ENCODE measurements around the gene TCN2. TPM values are rescaled to one million over a fixed set of nuclear protein-coding genes. Genes with fewer than 3 reads are reported as not detected.

Gene TCN2
- total RNA-seq, 2 donors from 2014 or later = 9.3 to 27.0 TPM

DNA sequence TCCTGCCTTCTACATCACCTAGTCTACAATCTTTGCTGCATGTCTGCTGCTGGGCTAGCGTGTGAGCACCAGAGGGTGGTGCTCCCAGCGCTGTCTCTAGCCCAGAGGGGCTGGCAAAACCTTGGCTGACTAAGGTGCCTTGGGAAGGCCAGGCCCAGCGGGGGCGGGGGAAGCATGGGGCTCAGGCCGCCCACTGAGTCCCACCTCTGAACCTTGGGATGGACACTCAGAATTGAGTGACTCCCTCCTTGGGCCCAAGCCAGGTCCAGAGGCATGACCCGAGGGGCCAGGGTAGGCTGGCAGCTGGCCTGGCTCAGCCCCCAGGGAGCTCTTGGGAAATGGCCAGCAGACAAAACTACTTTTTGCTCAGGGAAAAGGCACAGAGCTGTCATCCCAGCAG, 24.9 kb upstream of the TCN2 start:
- peaks cover 38% of the 10 kb centered on the region for H3K36me3 ChIP-seq
- DNase-seq = no peak
- H3K9me3 ChIP-seq = no peaks in the 10 kb centered on the region
- TF ChIP-seq, protein P1, sequence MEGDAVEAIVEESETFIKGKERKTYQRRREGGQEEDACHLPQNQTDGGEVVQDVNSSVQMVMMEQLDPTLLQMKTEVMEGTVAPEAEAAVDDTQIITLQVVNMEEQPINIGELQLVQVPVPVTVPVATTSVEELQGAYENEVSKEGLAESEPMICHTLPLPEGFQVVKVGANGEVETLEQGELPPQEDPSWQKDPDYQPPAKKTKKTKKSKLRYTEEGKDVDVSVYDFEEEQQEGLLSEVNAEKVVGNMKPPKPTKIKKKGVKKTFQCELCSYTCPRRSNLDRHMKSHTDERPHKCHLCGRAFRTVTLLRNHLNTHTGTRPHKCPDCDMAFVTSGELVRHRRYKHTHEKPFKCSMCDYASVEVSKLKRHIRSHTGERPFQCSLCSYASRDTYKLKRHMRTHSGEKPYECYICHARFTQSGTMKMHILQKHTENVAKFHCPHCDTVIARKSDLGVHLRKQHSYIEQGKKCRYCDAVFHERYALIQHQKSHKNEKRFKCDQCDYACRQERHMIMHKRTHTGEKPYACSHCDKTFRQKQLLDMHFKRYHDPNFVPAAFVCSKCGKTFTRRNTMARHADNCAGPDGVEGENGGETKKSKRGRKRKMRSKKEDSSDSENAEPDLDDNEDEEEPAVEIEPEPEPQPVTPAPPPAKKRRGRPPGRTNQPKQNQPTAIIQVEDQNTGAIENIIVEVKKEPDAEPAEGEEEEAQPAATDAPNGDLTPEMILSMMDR (IDR thresholded peaks at IDR 0.05) = no peak
- H3K9ac ChIP-seq (ENCODE audit: low read depth in 2 of 2, low read length in 2 of 2) = no peak overlapping the region
- H3K4me1 ChIP-seq = no peaks in the 10 kb centered on the region
- no peaks in the 10 kb centered on the region for H3K27me3 ChIP-seq
- H3K4me3 ChIP-seq = no peak overlapping the region
- no peak overlapping the region for H3K27ac ChIP-seq
- intact Hi-C loops (cut with DNase I) = no loop called here

DNA sequence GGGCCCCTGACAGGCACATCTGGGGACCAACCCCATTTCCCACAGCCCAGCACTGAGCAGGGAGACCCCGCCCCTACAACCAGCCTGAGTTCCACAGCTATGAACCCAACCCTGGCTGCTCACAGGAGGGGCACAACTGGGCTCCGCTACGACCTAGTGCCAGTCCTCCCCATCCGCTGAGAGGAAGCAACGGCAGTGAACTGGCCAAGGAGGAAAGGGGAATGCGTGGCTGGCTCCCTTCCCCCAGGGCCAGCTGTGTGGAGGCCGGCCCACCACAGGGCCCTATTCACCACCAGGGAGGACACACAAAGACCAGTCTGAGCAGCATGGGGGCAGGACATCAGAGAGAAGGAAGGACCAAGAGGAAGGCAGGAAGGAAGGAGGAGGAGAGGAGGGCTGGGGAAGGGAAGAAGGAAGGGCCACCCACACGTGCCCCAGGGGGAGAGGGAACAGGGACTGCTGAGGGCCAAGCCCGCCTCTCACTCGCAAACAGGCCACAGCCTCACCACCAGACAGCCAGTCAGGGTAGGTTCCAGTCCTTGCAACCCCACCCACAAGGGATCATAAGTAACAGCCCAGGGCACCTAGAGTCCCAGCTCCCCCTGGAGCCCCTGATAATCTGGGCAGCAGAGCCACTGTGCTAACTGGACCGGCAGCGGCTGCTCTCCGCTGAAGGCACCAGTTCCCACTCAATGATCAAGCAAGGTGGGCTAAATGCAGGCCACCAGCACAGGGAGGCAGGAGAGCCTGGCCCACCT, 24.0 kb upstream of the TCN2 start:
- Histone ChIP-seq H3K4me3 (no peak overlapping the region), H3K27me3 (no peaks in the 10 kb centered on the region), H3K4me1 (no peaks in the 10 kb centered on the region), H3K27ac (no peak overlapping the region), H3K9me3 (no peaks in the 10 kb centered on the region), H3K36me3 (peaks cover 47% of the 10 kb centered on the region), H3K9ac (ENCODE audit: low read depth in 2 of 2, low read length in 2 of 2) (no peak overlapping the region)
- TF ChIP-seq, protein P1 (IDR thresholded peaks at IDR 0.05) = no peak
- no peak for DNase-seq
- intact Hi-C loops (cut with DNase I) = no loop called here

DNA sequence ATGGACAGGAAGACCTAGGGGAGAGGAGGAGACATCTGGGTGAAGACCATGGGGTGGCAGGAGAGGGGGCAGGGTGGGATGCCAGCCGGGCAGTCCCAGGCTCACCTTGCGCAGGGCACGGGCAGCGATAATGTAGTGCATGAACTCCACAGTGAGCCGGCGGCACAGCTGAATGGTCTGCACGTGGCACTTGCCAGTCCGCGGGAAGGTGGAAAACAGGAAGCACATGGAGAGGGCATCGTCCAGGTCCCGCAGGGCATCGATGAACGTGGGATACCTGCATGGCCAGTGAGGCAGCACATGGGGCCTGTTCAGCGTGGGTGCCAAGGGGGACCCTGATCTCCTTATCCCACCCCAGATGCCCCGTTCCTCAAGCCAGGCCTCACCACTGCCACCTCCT, 22.5 kb upstream of the TCN2 start:
- TF ChIP-seq, protein P1 (IDR thresholded peaks at IDR 0.05) = no peak
- Histone ChIP-seq H3K4me1 (no peaks in the 10 kb centered on the region), H3K36me3 (peaks cover 48% of the 10 kb centered on the region), H3K27me3 (no peaks in the 10 kb centered on the region), H3K27ac (no peak overlapping the region), H3K9ac (ENCODE audit: low read depth in 2 of 2, low read length in 2 of 2) (no peak overlapping the region), H3K4me3 (no peak overlapping the region), H3K9me3 (no peaks in the 10 kb centered on the region)
- no peak for DNase-seq
- intact Hi-C loops (cut with DNase I) = no loop called here

DNA sequence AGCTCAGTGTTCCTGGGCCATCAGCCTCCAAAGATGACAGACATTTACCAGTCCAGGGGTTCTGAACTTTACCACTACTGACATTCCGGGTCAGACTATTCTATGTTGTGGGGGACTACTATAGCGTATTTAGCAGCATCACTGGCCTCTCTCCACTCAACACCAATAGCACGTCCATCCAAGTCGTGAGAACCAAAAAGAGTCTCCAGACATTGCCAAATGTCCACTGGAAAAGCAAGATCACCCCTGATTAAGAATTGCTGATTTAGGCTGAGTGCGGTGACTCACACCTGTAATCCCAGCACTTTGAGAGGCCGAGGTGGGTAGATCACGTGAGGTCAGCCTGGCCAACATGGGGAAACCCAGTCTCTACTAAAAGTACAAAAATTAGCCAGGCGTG, 20.6 kb upstream of the TCN2 start:
- Histone ChIP-seq H3K9me3 (no peaks in the 10 kb centered on the region), H3K27me3 (no peaks in the 10 kb centered on the region), H3K9ac (ENCODE audit: low read depth in 2 of 2, low read length in 2 of 2) (no peak overlapping the region), H3K36me3 (peaks cover 31% of the 10 kb centered on the region), H3K27ac (no peak overlapping the region), H3K4me3 (no peak overlapping the region), H3K4me1 (peaks cover 3% of the 10 kb centered on the region)
- DNase-seq = no peak
- TF ChIP-seq, protein P1 (IDR thresholded peaks at IDR 0.05) = no peak
- intact Hi-C loops (cut with DNase I) = no loop called here

DNA sequence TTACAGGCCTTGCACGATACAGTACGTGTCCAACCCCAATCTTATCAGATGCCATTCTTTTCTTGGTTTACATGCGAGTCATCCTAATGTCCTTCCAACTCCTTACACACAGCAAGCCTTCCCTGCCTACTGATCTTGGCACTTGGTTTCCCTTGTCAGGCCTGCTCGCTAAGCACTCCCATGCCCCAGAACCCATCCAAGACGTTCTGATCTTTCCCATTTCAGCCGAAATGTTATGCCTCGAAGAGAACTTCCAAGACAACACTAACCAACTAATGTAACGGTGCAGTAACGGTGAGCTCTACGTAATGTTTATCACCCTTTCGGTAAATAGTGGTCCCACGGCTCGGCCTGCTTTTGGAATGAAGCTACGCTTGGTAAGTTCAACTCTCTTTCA, 15.8 kb upstream of the TCN2 start:
- Histone ChIP-seq H3K9ac (ENCODE audit: low read depth in 2 of 2, low read length in 2 of 2) (peak overlapping the region; percentile 54 to 89), H3K4me1 (peaks cover 3% of the 10 kb centered on the region), H3K36me3 (peaks cover 22% of the 10 kb centered on the region), H3K4me3 (peak overlapping the region; percentile 95), H3K27me3 (no peaks in the 10 kb centered on the region), H3K9me3 (no peaks in the 10 kb centered on the region), H3K27ac (peak overlapping the region; percentile 71)
- TF ChIP-seq, protein P1 (IDR thresholded peaks at IDR 0.05) = no peak
- DNase-seq = no peak
- intact Hi-C loops (cut with DNase I) = no loop called here
